Esophagus squamous epithelium (tissue), 4 donors: ENCODE data around the gene PRKD1.

Experiments used
- POLR2A ChIP-seq, 4 donors: fragments of 450-650 bp; IDR thresholded peaks; one replicate each; pipeline ENCODE4 v1.6.1; 2017; ENCODE audit warnings: antibody characterized with exemption in 4 of 4, mild to moderate bottlenecking in 4 of 4, moderate library complexity in 3 of 4
- TF ChIP-seq, protein P1 (sequence below), 6 experiments: fragments of 450-650 bp in 4 of 6; fragments of 200-600 bp in 2 of 6; sonication (generic) in 2 of 6; IDR thresholded peaks; one replicate each; pipeline ENCODE4 v1.5.1; 2016 to 2019; ENCODE audit warnings: antibody characterized with exemption in 6 of 6, mild to moderate bottlenecking in 4 of 6, moderate library complexity in 4 of 6

DNA sequence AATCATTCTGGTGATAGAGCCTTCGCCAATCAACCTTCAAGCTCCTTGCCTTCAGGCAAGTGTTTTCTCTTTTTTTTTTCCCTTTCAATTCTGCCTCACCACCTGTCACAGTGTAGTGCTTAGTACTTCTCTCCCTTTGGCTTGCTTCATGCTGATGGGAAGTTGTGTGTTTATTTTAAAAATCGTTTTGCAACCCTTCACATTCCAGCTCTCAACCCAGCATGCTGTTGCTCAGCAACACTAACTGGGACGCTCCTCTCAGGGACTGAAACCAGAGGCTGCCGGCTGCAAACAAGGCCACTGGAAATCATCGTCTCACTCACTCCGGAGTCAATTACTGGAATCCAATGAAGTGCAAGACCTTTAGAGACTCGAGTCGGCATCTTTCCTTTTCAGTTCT, 342.7 kb downstream of the PRKD1 start:
- TF ChIP-seq, protein P1, sequence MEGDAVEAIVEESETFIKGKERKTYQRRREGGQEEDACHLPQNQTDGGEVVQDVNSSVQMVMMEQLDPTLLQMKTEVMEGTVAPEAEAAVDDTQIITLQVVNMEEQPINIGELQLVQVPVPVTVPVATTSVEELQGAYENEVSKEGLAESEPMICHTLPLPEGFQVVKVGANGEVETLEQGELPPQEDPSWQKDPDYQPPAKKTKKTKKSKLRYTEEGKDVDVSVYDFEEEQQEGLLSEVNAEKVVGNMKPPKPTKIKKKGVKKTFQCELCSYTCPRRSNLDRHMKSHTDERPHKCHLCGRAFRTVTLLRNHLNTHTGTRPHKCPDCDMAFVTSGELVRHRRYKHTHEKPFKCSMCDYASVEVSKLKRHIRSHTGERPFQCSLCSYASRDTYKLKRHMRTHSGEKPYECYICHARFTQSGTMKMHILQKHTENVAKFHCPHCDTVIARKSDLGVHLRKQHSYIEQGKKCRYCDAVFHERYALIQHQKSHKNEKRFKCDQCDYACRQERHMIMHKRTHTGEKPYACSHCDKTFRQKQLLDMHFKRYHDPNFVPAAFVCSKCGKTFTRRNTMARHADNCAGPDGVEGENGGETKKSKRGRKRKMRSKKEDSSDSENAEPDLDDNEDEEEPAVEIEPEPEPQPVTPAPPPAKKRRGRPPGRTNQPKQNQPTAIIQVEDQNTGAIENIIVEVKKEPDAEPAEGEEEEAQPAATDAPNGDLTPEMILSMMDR (IDR thresholded peaks at IDR 0.05) = no peak
- no peak for TF ChIP-seq POLR2A (IDR thresholded peaks at IDR 0.05)
